HG02840 (cell line): ENCODE measurements around the gene NAGLU.

Experiments
- ATAC-seq: cut with Tn5 transposase; IDR thresholded peaks from one replicate; pipeline ENCODE4 v1.9.1; 2021; ENCODE audit warnings: mild to moderate bottlenecking, moderate library complexity, moderate number of reproducible peaks; ENCODE audit not compliant: unreplicated experiment, low FRiP score

NAGLU gene

GRCh38 chr17:42536048-42536371 is at the start of gene NAGLU:
NAGLU (plus strand) TSS chr17:42536241; CDS start chr17:42536273, 32 bp downstream.
- ATAC-seq = peak; percentile 75

GRCh38 chr17:42488032-42488431 is 48.0 kb upstream of the NAGLU start:
- no peak for ATAC-seq

DNA sequence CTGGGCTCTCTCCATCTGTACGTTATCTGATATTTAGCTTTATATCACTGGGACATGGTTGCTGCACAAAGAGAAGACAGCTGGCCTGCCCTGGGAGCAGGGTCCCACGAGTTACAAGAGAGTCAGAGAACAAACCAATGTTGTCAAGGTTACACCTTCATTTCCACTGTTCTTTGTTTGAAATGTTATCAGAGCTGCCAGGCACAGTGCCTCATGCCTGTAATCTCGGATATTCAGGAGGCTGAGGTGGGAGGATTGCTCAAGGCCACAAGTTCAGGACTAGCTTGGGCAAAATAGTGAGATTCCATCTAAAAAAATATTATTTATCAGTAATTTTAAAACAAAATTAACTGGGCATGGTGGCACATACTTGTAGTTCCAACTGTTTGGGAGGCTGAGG is 42.7 kb upstream of the NAGLU start:
- no peak for ATAC-seq

DNA sequence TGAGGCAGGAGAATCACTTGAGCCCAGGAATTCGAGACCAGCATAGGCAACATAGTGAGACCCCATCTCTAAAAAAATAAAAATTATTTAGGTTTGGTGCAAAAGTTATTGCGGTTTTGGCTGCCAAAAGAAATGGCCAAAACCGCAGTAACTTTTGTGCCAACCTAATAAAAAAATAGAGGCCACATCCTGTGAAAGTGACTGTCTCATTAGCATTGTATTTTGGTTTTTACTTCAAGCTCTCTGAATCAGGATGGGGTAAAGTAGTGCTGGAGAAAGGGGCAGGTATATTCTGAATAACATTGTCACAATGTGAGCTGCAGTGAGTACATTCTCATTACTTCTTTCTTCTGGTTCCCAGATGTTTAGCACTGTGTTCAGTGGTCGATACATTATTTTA is 41.4 kb upstream of the NAGLU start:
- no peak for ATAC-seq

DNA sequence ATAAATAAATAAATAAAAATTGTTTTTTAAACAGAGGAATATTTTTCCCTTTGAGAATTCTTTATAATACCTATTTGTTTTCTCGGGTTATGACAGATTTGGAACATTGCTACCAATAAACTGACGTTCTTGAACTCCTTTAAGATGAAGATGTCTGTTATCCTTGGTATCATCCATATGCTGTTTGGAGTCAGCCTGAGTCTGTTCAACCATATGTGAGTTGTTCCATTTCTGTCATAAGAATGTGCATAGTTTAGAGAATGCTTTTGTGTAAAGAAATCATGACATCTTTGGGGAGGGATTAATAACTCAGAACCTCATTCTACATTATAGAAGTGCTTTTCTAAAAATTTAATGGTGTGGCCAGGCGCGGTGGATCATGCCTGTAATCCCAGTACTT is 37.2 kb upstream of the NAGLU start:
- ATAC-seq = no peak

DNA sequence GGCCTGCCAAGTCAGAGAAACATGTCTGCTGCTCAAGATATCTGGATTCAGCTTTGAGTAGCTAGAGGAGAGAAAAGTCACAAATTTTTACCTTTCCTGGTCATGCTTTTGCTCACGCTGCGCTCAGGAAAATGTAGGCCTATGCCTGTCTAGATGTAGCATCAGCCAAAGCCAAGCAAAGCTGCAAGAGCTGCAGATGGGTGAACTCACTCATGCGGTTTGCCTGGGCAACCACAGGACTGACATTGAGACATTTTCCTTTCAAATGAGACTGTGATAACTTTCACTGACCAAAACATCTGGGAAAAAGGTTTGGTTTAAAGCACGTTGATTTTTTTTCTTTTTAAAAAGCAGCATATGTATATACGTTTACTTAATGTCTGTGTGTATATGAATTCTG is 34.0 kb upstream of the NAGLU start:
- no peak for ATAC-seq

DNA sequence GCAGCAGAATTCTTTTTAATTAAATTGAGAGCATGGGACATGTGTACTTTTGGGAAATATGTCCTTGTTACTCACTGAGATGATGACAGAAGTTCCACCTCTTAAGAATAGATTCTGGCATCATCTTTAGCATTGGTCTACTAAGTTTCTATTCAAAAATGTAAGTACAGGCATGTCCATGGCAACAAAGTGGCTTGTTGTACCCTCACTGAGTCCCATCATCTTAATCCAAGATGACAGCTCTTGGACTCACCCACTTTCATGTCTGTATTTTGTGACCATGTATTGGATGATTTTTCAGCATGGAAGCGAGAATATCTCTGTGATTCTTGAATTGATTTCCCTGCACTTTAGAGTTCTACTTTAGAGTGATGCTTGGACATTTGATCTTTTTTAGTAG is 33.1 kb upstream of the NAGLU start:
- ATAC-seq = no peak

- no peak for ATAC-seq
Measured at GRCh38 chr17:42507671-42508070, 28.4 kb upstream of the NAGLU start.

GRCh38 chr17:42508426-42509165 is 27.4 kb upstream of the NAGLU start:
- ATAC-seq = no peak

DNA sequence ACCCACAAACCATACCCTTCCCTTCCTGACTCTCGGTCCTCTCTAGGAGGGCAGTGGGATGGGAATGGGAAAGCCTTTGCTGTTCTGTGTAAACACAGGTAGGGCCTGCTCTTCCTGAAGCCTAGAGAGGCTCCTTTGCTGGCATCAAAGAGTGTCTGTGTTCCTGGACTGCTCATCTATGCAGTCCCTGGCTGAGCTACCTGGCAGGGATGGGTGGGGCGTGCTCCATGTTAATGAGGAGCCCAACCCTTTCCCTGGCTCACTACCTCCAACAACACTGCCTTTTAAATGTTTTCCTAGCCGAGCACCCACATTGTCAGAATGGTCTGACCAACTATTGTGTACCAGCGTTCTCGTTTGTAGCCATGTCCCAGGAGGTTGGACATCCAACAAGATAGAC is 26.6 kb upstream of the NAGLU start:
- no peak for ATAC-seq

DNA sequence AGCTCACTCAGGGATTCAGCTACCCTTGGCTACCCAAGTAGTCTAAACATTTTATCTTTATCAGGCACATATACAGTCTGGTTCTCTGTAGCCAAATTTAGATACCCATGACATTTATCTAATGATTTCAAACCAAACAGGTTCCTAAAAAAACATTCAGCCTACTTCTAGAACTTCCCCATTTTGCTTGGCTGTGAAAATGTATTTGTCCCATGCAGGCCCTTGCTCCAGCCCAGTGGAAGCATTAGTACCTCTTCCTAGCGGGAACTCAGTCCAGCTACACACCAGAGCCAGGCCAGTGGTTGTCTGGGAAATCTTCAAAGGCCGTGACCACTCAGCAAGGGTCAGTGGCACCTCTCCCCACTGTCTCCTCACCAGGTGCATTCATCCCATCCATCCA is 26.2 kb upstream of the NAGLU start:
- no peak for ATAC-seq

DNA sequence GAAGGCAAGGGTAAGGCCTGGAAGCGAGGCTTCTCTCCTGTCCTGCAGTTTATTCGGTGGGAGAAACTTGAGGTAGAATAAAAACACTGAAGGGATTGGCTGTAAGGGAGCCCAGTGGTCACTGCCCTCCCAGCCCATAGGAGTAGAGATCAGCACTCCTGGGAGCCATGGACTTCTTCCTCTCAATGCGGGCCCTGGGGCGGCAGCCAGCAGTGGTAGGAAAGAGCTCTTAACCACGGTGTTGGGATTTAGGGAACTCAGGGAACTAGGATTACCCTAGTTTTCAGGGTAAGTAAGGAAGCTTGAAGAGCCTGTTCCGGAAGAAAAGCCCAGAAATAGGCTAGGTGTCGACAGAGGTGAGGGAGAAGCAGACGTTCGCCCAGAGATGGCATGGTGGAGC is 23.8 kb upstream of the NAGLU start:
- ATAC-seq = no peak

- no peak for ATAC-seq
Measured at GRCh38 chr17:42512733-42513251, 23.2 kb upstream of the NAGLU start.

- ATAC-seq = no peak
Measured at GRCh38 chr17:42513686-42514085, 22.4 kb upstream of the NAGLU start.

- ATAC-seq = no peak
Measured at GRCh38 chr17:42514279-42514678, 21.8 kb upstream of the NAGLU start.

DNA sequence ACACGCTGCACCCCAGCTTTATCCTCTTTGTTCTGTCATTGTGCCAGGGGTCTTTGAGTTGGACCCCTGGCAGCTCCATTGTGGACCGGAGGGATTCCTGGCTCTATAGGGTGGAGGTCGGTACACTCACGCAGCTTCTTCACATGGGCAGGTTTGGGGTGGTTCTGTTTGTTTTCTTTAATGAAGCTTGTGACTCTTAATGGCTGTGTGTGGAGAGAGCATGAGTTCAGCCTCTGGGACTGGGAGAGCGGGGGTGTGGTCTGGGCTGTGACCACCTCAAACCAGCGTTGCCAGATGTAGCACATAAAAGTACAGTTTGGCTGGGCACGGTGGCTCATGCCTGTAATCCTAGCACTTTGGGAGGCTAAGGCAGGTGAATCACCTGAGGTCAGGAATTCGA is 21.2 kb upstream of the NAGLU start:
- ATAC-seq = no peak

GRCh38 chr17:42517516-42517915 is 18.5 kb upstream of the NAGLU start:
- no peak for ATAC-seq

- no peak for ATAC-seq
Measured at GRCh38 chr17:42518046-42518754, 17.8 kb upstream of the NAGLU start.

- no peak for ATAC-seq
Measured at GRCh38 chr17:42518755-42519545, 17.1 kb upstream of the NAGLU start.

GRCh38 chr17:42519546-42520491 is 16.2 kb upstream of the NAGLU start:
- no peak for ATAC-seq
